HG03432 (cell line): ENCODE data around the gene NEK7.
"Not testable (repeated sequence)": the region's sequence is repeated elsewhere in the genome, so short reads cannot be mapped to it uniquely, and the experiment has no call there.

Source experiments
- ATAC-seq: cut with Tn5 transposase; IDR thresholded peaks from one replicate; pipeline ENCODE4 v1.9.1; 2021; ENCODE audit warnings: mild to moderate bottlenecking, moderate library complexity; ENCODE audit not compliant: unreplicated experiment

Gene NEK7

DNA sequence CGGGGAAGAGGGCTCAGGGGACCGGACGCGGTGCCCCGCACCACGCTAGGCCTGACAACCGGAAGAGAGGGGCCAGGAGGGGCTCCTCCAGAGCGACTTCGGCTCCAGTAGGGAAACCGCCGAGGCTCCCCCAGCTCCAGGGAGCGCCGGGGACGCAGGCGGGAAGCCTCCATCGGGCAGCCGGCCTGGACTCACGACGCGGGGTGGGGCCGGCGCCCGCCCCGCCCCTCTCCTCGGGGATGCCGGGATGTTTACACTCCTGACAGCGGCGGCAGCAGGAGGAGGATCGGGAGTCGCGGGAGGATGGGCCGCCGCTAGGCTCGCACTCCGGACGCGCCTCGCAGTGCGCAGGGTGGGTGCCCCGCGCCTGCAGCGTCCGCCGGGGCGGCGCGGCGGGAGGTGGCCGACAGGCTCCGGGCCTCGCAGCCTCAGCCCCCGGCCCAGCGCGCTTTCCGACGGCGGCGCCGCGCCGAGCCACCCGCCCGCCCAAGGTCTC lies at the start of gene NEK7:
TSS of gene NEK7 (plus strand) at position 254 of the 496 bp plus-strand sequence. CDS start 75,583 bp downstream, outside the sequence.
- peak; percentile 57 for ATAC-seq

DNA sequence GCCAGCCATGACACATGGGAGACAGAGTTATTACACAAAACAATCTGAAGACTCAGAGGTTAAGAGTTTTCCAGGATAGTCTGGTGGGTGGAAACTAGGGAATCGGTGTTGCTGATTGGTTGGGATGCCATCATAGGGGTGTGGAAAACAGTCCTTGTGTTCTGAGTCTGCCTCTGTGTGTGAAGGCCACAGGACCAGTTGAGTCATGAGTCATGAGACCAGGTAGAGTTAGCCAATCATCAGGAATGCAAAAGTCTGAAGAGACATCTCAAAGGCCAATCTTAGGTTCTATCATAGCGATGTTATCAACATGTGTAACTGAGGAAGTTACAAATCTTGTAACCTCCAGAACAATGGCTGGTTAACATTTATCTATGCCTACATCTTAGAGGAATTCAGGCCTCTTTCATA lies 49.7 kb upstream of the NEK7 start:
- ATAC-seq: no peak

DNA sequence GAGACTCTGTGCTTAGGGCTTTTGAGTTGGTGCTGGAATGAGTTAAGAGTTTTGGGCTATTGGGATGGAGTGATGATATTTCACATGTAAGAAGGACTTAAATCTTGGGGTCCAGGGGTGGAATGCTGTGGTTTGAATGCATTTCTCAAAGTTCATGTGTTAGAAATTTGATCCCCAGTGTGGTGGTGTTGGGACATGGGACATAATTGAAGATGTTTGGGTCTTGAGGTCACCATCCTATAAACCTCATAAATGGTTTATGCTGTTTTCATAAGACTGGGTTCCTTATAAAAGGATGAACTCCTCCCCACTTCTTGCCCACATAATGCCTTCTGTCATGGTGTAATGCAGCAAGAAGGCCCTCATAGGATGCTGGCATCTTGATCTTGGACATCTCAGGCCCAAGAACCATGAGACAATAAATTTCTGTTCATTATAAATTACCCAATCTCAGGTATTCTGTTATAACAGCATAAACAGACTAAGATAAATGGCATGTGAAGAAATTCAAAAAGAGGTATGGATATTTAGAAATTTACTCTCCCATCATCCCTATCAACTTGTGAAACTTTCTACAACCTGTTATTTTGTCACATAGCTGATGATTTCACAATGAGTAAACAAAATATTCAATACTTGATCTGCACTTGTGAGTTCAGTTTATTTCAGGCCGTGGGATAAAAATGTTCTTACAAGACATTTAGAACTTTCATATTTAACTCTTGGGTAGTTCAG lies 48.0 kb upstream of the NEK7 start:
- ATAC-seq: no peak

DNA sequence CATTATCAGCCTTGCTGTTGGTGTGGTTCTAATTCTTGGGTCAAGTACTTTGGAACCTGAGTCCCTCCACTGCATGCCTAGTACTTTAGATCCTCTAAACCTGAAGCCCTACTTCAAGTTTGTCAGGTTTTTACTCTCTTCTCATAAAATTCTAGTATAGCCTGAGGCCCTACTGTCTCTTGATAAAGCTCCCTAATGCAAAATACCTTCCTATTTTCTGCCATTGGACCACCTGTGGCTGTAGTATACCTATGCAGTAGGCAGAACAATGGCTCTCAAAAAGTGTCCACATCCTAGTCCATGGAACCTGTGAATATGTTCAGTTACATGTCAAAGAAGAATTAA lies 47.5 kb upstream of the NEK7 start:
- ATAC-seq: no peak

DNA sequence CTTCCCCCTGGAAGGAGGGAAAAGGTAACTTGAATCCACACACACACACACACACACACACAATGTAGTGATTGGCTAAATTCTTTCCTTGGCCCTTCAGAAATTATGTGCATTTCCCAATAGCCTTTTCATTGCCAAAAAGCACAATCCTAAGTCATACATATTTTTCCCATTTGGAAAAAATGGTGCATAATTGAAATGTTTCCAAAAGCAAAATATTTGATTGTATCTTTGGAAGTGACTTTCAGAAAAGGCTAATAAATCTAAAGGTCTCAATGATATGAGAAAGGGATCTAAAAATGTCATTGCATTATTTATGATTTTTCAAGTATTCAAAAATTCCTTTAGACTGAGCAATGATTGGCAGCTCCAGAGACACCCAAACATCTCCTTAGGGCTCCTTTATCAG lies 43.5 kb upstream of the NEK7 start:
- ATAC-seq: no peak

DNA sequence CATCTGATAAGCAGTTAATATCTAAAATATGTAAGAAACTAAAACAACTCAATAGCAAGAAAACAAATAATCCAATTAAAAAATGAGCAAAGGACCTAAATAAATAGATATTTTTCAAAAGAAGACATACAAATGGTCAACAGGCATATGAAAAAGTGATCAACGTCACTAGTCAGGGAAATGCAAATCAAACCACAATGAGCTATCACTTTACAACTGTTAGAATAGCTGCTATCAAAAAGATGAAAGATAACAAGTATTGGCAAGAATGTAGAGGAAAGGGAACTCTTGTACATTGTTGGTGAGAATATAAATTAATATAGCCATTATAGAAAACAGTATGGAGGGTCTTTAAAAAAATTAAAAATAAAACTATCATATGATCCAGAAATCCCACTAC lies 40.7 kb upstream of the NEK7 start:
- ATAC-seq: no peak

DNA sequence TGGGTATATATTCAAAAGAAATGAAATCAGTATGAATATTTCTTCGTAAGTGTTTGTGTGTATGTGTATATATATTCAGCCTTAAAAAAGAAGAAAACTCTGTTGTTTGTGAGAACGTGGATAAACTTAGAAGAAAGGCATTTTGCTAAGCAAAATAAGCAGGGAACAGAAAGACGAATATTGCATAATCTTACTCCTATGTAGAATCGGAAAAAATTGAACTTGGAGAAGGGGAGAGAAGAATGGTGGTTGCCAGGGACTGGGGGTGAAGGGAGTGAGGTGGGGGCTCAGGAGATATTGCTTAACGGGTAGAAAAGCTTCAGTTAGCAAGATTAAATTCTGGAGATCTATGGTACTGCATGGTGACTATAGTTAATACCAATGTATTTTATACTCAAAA lies 40.3 kb upstream of the NEK7 start:
- ATAC-seq: no peak

DNA sequence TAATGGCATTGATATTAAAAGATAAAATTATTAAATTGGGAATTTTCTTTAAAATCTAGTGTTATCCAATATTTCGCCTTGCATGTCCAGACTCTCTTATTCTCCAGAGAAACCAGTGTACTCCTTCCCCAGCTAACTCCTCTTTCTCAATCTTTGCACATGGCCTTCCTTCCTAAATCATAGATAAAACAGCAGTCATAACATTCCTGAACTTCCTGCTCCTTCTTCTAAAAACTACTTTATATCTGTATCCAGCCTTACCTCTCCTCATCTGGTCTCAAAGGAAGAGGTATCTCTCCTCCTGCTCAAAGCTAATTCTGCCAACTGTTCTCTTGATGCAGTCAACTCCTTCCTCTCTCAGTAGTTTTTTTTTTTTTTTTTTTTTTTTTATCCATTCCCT lies 39.5 kb upstream of the NEK7 start:
- no peak for ATAC-seq

DNA sequence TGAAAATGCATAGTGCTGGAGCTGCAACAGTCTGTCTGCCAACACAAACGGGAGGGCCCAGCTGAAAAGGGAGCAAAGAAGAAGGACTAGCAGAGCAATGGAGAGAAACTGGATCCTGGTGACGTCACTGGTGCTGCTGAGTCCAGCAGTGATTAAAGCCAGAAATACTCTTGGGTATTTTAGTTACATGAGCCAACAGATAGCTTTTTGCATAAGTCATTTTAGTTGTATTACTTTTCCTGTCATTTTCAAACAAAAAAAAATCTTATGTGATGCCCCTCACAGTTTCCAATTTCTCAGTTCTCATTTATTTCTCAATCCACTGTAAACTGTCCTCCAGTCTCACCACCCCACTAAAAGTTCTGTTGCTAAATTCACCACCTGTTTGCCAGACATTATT lies 38.7 kb upstream of the NEK7 start:
- ATAC-seq: no peak

DNA sequence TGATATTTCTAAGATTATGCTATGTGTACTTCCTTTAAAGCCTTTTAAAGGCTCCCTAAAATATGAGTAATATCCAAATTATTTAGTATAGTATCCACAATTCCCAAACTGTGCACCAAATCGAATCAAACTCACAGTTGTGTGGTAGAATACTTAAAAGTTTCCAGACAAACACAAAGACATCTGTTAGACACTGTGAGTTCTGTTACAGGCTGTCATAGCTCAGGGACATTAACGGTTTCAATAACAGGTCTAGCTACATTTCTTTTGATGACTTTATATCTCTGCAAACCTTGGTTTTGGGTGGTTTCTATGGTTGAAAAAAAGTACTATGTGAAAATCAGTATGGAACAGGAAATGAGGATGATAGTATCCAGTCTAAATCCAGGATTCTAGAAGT lies 36.9 kb upstream of the NEK7 start:
- no peak for ATAC-seq

DNA sequence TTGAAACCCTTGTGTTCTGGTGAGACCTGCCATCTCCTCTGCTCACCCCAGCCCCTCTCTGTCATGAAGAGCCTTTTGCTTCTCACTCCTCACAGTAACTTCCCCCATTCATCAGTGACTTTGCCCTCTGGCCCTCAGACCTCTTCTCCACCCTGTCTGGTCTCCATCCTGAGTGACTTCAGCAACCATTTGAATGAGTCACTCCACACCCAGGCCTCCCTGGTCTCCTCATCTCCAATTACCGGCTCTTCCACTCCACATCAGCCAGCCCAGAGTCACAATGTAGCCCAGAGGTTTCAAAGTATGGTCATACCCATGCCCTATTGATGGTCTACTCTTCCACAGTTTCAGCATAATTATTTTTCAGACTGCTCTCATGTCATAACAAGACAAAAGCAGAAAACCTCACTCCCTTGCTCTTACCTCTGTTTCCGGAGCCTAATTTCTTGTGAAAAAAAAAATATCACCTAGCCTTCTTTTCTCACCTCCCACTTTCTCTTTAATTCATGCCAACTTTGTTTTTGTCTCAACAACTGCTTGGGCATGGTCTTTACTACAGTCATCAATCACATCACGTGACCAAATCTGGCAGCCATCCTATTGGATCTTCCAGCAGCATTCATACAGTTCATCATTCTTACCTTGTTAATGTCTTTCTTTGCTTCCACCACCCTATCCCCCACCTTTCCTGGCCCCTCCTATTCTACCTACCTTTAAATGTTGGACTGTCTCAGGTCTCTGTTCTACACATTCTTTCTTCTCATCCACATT lies 35.6 kb upstream of the NEK7 start:
- no peak for ATAC-seq

DNA sequence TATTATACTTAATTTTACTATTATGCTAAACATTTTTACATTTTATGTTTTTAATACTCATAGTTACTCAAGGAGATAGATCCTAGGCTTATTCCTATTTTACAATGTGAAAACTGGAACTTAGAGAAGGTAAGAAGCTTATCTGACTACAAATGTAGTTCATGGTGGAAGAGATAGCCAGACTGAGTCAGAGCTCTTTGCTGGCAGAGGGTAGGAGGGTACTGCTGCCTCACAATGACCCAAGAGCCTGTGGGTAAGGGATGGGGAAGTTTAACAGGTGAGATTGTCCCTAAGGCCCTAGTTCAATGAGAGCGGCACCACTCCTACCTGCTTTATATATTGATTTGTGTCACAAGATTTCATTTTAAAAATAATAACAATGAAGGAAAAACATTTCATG lies 34.1 kb upstream of the NEK7 start:
- ATAC-seq: no peak

DNA sequence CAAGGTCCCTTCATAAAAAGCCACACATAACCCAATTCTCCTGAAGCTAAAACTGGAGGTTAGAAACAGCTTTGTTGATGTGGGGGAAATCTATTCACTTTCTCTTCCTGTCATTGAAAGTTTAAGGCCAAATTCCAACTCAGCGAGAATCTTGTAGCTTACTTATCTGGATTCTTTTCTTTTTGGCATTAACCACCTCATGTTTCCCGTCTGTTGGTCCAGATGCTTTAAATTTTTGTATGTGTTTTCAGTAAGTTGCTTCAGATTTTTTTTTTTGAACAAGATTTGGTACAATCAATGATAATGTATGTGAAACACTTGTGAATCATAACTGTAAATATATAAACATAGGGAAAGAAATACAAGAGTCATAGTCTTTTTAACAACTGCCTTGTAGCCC lies 33.7 kb upstream of the NEK7 start:
- ATAC-seq: no peak

DNA sequence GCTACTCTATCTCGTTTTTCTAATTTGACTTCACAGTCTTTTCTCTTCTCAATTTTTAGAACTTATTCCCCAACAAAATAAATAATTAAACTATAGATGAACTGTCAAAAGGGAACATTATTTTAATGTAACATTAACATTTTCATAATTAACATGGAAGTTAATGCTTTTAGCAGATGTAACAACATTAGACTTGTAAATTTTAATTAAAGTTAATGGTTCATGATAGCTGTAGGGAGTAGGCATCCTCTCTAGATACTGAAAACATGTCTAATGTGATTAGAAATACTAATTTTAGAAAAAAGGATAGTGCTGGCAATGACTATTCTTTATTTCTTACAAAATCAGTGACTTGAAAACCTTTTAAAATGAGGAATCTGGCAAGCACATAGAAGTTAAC lies 32.1 kb upstream of the NEK7 start:
- no peak for ATAC-seq

DNA sequence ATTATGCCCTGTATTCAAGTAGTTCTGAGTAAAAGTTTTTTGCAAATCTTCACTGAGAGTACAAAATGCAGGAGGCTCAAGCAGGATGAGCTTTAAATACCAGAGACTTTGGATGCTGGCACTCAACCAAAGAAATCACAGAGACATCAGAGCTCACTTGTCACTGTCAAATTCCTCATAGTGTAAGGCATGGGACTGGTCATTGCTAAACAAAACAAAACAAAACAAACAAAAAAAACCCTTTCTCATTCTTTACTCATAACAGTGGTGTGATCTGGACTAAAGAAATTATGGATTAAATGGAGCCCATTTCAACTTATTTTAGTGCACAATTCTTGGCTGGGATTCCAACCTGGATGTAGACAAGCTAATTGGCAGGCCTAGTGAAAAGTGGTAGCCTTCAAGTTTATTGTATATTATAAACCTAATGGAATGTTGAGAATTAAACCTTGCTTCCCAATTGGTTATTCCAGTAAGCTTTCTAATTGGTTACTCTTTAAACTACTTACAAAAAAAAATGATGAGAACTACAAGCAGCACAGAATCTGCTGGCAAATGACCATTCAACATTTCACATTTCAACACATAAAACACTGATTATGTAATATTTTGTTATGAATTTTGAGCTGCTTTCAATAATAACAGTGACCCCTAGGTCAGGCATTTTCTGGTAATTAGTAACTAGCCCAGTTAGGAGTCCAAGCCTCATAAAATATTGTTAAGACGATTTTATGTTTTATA lies 30.6 kb upstream of the NEK7 start:
- no peak for ATAC-seq

DNA sequence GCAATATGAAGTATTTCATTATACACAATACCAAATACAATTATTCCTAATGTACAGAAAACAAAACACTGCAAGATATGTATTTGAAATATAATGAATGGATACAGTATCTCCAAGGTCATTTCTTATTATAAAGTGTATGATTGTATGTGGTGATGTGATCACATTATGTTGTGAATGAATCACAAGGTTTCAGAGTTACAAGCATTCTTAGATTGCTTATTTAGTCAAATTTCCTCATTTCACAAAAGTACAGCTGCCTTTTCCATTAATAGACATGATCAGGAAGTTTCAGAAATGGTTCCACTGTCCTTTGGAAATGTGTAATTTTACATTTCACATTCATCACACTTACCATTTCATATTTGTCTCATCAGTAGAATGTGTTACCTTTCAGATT lies 28.3 kb upstream of the NEK7 start:
- ATAC-seq: no peak

DNA sequence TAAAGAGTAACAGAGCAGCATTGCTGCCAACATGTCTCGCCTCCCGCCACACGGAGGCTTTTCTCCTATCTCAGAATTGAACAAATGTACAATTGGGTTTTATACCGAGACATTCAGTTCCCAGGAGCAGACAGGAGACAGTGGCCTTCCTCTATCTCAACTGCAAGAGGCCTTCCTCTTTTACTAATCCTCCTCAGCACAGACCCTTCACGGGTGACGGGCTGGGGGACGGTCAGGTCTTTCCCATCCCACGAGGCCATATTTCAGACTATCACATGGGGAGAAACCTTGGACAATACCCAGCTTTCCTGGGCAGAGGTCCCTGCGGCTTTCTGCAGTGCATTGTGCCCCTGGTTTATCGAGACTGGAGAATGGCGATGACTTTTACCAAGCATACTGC lies 26.7 kb upstream of the NEK7 start:
- ATAC-seq: not testable (repeated sequence)

DNA sequence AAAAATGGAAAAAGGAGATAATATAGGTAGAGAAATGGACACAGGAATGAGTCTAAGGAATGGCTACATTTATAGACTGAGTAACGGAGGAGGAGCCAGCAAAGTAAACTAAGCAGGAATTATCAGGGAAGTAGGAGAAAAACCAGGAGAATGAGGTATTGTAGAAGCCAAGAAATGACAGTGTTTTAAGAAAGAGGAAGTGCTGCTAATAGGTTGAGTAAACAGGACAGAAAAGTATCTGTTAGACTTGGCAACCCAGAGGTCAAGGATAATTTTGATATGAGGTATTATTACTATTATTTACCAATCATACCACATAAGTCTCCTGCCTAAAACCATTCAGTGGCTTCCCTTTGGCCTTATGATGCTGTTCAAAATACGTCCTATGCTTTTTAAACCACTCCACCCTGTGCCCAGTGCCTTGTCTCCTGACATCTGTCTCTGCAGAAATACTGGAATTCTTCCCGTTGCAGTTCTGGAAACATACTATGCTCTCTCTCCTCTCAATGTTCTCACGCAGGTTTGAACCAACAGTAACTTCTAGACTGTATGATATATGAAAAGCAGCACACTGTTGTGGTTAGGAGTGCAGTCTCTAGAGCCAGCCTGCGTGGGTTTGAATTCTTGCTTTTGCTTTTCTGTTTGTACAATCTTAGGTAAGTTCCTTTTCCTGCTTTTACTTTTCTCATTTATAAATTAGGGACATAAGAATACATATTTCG lies 24.6 kb upstream of the NEK7 start:
- peak; percentile 88 for ATAC-seq

DNA sequence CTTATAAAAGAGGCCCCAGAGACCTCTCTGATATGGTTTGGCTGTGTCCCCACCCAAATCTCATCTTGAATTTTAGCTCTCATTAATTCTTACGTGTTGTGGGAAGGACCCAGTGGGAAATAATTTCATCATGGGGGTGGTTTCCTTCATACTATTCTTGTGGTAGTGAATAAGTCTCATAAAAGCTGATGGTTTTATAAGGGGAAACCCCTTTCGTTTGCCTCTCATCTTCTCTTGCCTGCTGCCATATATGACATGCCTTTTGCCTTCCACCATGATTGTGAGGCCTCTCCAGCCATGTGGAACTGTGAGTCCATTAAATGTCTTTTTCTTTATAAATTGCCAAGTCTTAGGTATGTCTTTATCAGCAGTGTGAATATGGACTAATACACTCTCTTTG lies 22.5 kb upstream of the NEK7 start:
- no peak for ATAC-seq

DNA sequence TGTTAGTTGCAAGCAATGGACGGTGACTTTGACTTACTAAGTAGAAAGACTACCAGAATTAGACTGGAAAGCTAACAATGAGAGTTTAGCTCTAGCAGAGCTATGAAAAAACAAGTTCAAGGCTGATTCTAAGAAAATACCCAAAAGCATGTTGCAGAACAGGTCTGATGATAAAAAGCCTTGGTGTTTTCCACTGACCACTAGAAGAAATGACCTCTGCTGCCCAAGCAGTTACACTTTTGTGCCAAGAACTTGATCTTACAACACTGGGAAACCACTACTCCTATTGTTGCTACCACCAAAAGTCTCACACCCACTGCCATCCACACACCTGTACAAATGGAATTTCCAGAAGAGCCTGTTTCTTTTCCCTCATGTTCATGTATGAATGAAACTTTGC lies 21.4 kb upstream of the NEK7 start:
- no peak for ATAC-seq
